HG03060 (cell line): ENCODE data around the gene CCL22.
A peak's percentile ranks its signal among the peaks of the same experiment; 100 is the strongest.
"Not testable (repeated sequence)": the region's sequence is repeated elsewhere in the genome, so short reads cannot be mapped to it uniquely, and the experiment has no call there.

Experiments
- ATAC-seq: cut with Tn5 transposase; IDR thresholded peaks from one replicate; pipeline ENCODE4 v1.9.1; 2021; ENCODE audit warnings: low read depth, moderate number of reproducible peaks; ENCODE audit not compliant: unreplicated experiment

Gene CCL22

GRCh38 chr16:57374067-57374534 is 15.5 kb downstream of the CCL22 start:
- ATAC-seq, result no peak

- not testable (repeated sequence) for ATAC-seq
Observed at GRCh38 chr16:57374925-57375465, 16.4 kb downstream of the CCL22 start.

DNA sequence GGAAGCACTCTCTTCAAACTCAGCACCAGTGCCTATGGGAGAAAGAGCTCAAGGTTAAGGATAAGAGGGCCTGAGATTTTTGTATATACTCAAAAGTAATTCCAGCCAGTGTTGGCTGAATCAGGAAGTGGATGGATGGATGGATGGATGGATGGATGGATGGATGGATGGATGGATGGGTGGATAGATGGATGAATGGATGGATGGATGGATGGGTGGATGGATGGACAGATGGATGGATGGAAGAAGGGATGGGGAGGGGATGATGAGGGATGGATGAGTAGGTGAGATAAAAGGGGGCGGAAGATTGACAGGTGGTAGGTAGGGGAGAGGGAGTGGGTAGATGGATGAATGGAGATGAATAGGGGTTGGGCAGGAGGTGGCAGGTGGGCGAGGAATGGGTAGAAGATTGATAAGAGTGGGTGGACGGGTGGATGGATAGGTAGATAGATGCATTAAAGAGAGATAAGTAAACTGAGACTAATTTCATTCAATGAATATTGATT is 17.8 kb downstream of the CCL22 start:
- no peak for ATAC-seq

DNA sequence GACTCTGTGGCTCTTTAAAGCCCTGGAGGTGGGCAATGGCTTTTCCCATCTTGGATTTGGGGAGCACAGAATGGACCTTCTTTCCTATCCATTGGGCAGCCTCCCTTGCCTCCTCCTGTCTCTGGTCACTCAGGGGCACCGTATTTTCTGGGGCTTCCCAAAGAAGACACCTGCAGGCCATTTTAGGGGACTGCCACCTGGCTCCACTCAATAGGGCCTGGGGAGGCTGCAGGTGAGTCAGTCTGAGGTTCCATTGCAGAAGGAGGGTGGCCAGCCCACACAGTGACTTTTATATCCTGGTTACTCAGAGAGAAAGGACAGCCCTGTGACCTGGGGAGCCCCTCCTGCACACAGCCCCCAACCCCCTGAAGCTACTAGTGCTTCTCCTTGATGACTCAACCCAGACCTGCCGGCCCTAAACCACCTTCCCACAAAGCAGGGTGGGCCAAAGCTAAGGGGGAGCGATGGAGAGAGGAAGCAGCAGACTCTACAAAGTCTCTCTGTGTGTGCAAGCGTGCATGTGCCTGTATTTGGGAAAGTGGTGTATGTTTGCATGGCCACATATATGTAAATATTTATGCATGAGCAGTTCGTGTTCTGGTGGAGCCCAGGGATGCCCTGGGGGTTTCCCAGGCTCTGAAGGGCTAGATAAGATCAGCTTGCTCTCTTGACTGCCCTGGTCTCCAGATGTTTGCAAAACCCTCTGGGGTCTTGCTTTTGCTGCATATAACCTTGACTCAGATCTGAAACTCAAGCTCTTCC is 18.7 kb downstream of the CCL22 start:
- peak; percentile 76 for ATAC-seq

GRCh38 chr16:57379579-57379978 is 21.0 kb downstream of the CCL22 start:
- no peak for ATAC-seq

DNA sequence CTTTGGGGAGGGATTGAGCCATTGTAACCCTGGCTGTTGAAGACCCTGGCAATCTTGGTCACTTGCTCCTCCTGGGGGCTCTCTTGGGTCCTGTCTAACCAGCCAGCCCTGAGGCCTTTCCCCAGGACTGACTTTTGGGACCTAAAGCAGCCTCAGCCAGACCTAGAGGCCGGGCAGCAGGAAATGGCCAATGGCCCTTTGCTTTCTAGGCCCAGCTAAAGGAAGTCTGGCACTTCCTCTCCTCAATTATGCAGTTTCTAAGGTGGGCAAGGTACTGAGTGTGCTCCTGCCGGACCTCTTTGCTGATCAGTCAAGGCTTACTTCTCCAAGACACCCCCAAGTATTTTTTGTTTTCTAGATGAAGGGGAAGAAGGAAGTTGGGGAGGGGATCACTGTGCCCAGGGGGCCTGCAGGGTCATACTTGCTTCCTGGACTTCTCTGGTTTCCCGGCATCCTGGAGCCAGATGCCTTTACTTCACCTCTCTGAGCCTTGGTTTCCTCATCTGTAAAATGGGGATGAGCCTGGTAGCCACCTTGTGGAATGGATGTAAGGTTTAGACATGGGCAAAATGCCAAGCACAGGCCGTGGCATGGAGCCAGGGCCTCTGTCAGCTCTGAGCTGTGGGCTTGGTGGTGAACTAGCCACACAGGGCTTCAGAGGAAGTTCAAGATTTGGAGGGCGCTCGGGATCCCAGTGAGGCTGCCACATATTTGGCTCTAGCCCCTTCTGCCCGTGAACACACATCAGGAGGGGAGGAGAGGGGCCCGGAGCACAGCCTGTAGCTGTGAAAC is 22.3 kb downstream of the CCL22 start:
- ATAC-seq, result no peak

DNA sequence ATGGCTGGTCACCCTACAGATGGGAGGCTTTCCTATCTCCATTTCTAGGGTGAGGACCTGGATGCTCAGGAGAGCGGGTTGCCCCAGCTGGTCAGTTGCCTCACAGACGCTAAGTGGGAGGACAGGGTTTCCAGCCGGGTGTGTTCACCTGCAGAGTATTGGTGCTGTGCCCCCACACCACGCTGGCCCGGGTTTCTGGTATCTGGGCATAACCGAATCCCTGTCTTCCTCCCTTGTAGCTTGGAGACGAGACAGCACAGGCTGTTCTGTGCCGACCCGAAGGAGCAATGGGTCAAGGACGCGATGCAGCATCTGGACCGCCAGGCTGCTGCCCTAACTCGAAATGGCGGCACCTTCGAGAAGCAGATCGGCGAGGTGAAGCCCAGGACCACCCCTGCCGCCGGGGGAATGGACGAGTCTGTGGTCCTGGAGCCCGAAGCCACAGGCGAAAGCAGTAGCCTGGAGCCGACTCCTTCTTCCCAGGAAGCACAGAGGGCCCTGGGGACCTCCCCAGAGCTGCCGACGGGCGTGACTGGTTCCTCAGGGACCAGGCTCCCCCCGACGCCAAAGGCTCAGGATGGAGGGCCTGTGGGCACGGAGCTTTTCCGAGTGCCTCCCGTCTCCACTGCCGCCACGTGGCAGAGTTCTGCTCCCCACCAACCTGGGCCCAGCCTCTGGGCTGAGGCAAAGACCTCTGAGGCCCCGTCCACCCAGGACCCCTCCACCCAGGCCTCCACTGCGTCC is 23.4 kb downstream of the CCL22 start:
- ATAC-seq, result no peak

DNA sequence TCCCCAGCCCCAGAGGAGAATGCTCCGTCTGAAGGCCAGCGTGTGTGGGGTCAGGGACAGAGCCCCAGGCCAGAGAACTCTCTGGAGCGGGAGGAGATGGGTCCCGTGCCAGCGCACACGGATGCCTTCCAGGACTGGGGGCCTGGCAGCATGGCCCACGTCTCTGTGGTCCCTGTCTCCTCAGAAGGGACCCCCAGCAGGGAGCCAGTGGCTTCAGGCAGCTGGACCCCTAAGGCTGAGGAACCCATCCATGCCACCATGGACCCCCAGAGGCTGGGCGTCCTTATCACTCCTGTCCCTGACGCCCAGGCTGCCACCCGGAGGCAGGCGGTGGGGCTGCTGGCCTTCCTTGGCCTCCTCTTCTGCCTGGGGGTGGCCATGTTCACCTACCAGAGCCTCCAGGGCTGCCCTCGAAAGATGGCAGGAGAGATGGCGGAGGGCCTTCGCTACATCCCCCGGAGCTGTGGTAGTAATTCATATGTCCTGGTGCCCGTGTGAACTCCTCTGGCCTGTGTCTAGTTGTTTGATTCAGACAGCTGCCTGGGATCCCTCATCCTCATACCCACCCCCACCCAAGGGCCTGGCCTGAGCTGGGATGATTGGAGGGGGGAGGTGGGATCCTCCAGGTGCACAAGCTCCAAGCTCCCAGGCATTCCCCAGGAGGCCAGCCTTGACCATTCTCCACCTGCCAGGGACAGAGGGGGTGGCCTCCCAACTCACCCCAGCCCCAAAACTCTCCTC is 24.1 kb downstream of the CCL22 start:
- no peak for ATAC-seq

- no peak for ATAC-seq
Observed at GRCh38 chr16:57383276-57384247, 25.0 kb downstream of the CCL22 start.

GRCh38 chr16:57384248-57385070 is 25.9 kb downstream of the CCL22 start:
- ATAC-seq, result no peak

- ATAC-seq, result no peak
Observed at GRCh38 chr16:57385083-57385482, 26.5 kb downstream of the CCL22 start.

- no peak for ATAC-seq
Observed at GRCh38 chr16:57386381-57386951, 27.9 kb downstream of the CCL22 start.

DNA sequence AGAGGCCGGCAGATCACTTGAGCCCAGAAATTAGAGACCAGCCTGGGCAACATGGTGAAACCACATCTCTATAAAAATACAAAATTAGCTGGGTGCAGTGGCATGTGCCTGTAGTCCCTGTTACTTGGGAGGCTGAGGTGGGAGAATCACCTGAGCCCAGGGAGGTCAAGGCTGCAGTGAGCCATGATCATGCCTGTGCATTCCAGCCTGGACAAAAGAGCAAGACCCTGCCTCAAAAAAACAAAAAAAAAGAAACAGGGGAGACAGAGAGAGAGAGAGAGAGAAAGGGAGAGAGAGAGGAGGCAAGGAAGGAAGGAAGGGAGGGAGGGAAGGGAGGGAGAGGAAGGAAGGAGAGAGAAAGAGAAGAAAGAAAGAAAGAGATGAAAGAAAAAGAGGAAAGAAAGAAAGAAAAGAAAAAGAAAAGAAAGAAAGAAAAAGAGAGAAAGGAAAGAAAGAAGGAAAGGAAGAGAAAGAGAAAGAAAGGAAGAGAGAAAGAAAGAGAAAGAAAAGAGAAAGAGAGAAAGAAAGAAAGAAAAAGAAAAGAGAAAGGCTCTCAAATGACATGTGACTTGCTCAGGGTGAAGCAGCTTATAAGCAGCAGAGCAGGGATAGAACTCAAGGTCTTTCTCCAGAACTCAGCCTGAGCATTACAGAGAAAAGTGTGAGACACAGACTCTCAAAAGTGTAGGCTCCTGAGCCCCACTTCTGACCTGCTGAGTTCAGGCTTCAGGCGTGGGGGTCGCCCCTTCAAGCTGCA is 29.2 kb downstream of the CCL22 start:
- no peak for ATAC-seq

DNA sequence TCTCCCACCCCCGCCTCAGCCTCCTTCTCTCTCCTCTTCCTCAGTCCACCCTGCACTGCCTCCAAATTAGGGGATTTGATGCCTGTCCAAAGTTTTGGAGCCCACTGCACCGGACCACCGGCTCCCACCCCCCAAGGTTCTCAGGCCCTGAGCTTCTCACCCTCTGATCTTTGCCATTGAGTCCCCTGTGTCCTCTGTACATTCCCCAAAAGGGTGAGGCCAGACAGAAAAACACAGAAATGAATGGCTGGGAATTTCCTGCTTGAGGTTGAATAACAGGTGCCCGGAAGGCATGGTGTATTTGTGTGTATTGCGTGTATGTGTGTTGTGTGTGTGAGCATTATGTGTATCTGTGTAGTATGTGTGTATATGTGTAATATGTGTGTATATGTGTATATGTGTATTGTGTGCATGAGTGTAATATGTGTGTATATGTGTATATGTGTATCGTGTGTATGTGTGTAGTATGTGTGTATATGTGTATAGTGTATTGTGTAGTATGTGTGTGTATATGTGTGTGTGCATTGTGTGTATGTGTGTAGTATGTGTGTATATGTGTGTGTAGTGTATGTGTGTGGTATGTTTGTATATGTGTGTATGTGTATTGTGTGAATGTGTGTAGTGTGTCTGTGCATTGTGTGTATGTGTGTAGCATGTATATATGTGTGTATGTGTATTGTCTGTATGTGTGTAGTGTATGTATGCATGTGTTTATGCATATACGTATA is 29.9 kb downstream of the CCL22 start:
- ATAC-seq, result no peak

DNA sequence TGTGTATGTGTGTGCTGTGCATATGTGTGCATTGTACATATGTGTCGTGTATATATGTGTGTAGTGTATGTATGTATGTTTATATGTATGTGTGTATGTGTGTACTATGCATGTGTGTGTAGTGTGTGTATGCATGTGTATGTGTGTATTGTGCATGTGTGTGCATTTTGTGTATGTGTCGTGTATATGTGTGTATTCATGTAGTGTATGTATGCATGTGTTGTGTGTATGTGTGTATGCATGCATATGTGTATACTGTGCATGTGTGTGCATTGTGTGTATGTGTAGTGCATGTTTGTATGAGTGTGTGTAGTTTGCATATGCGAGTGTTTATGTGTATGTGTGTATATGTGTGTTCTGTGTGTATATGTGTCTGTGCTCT is 30.5 kb downstream of the CCL22 start:
- ATAC-seq, result no peak

- no peak for ATAC-seq
Observed at GRCh38 chr16:57390636-57391295, 32.2 kb downstream of the CCL22 start.
